Transverse colon (tissue), 4 donors: Measurements from ENCODE around the gene ADCY6. TPM values are rescaled to one million over a fixed set of nuclear protein-coding genes. Genes with fewer than 3 reads are reported as not detected.

Experiments
- DNase-seq: peaks from one replicate; pipeline ENCODE4 v3.0.0-alpha.2; 2019
- H3K27ac ChIP-seq, 4 donors: fragments of 200-600 bp; sonication (generic); 2 replicates each; pipeline ENCODE4 v1.5.1; 2016 to 2018; ENCODE audit warnings: inconsistent platforms in 4 of 4
- H3K27me3 ChIP-seq: fragments of 200-600 bp; sonication (generic); 2 replicates; pipeline ENCODE4 v1.5.1; 2017; ENCODE audit warnings: inconsistent platforms
- H3K36me3 ChIP-seq, 4 donors: fragments of 200-600 bp; sonication (generic); 2 replicates each; pipeline ENCODE4 v1.5.1; 2017 to 2019; ENCODE audit warnings: inconsistent platforms in 4 of 4
- H3K4me1 ChIP-seq, 4 donors: fragments of 200-600 bp; sonication (generic); 2 replicates each; pipeline ENCODE4 v1.5.1; 2017 to 2020; ENCODE audit warnings: inconsistent platforms in 4 of 4
- H3K4me3 ChIP-seq, 4 donors: fragments of 200-600 bp; sonication (generic); 1 replicate in 1 of 4; 2 replicates in 3 of 4; pipeline versions ENCODE4 v1.5.1 to v1.6.1; 2017 to 2019; ENCODE audit warnings: inconsistent platforms in 4 of 4
- H3K9me3 ChIP-seq, 2 donors: fragments of 200-600 bp; sonication (generic); 2 replicates each; pipeline ENCODE4 v1.5.1; 2017 to 2019; ENCODE audit warnings: inconsistent platforms in 2 of 2
- EP300 ChIP-seq: sonication (generic); formaldehyde crosslinking; IDR thresholded peaks from one replicate; pipeline ENCODE4 v1.6.1; 2017; ENCODE audit warnings: antibody characterized with exemption, low read depth
- POLR2A ChIP-seq: fragments of 450-650 bp; IDR thresholded peaks from one replicate; pipeline ENCODE4 v1.6.1; 2016; ENCODE audit warnings: antibody characterized with exemption, mild to moderate bottlenecking, moderate library complexity
- POLR2AphosphoS5 ChIP-seq, 3 donors: sonication (generic); formaldehyde crosslinking; IDR thresholded peaks; one replicate each; pipeline ENCODE4 v1.6.1; 2016; ENCODE audit warnings: antibody characterized with exemption in 3 of 3
- WGBS, 2 donors: methylation state at CpG; one replicate each; pipeline ENCODE4 v1.1.5; 2018; ENCODE audit warnings: low coverage in 1 of 2; 5-methylcytosine and 5-hydroxymethylcytosine counted together
- in situ Hi-C, 4 donors: fragments of 200-750 bp; cut with MboI; loops; one replicate each; pipeline versions ENCODE4 v1.15.0 to v1.15.1; 2017; ENCODE audit warnings: low sequenced_read_pairs in 3 of 4, low pct_ligation_motif_present in 1 of 4, low pct_unique_long_range_greater_than_20kb in 1 of 4
- intact Hi-C: fragments of 100-400 bp; cut with DNase I; formaldehyde crosslinking; loops from one replicate; pipeline ENCODE4 v1.15.1; 2023; ENCODE audit warnings: low total_unique reads
- total RNA-seq, 4 donors: library from RNA; depleted of rRNA; stranded (reverse); fragments of >200 nt; gene quantifications; one replicate each; pipeline ENCODE4 v1.1.0, GENCODE V29; 2016
- TF ChIP-seq, protein P1 (sequence below), 5 experiments: fragments of 200-600 bp in 3 of 5; fragments of 450-650 bp in 2 of 5; sonication (generic) in 3 of 5; IDR thresholded peaks; 1 replicate in 2 of 5; 2 replicates in 3 of 5; pipeline ENCODE4 v1.5.1; 2016 to 2017; ENCODE audit warnings: antibody characterized with exemption in 5 of 5, inconsistent platforms in 3 of 5, mild to moderate bottlenecking in 2 of 5, moderate library complexity in 1 of 5

Gene ADCY6
- total RNA-seq, 4 donors from 2014 or later, result 112 to 170 (median 115) TPM

DNA sequence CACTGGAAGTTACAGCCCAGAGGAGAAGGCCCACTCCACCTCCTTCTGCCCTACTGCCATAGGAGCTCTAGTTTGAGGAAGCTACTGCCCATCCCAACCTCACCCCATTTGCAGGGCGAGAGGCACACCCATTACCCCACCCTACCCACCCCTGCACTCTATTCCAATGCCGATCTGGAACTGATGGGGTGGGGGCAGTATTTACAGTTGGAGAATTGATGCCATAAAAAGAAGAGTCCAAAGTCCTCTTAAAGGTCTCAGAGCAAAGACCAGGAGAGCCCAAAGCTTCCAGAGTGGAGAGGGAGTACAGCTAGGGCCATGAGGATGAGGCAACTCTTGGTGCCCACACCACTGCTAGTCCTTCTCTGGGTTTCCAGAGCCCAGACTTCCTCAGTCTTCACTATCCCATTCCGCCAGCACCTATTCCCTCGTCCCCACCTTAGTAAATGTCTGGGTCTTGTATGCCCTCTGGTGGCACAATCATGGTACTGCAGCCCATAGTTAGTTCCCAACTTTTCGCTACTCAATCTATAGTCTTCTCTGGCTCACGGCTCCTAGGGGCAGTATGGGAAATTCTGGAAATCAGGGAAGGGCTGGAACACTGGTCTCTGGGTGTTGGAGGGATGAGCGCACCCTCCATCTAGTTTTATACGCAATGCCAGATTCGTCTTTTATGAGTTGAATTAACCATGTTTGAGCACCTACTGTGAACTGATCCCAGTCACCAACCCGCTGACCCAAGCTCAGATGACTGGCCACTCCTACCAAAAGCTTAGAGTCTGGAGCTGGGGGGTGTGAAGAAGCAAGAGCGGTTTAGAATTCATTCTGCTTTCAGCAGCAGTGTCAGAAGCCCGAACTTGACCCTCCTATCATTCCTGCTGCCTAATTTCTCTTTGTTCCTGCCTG is 6.9 kb upstream of the ADCY6 start:
- H3K27ac ChIP-seq, result peak overlapping the region; percentile 74 to 85 (median 78)

DNA sequence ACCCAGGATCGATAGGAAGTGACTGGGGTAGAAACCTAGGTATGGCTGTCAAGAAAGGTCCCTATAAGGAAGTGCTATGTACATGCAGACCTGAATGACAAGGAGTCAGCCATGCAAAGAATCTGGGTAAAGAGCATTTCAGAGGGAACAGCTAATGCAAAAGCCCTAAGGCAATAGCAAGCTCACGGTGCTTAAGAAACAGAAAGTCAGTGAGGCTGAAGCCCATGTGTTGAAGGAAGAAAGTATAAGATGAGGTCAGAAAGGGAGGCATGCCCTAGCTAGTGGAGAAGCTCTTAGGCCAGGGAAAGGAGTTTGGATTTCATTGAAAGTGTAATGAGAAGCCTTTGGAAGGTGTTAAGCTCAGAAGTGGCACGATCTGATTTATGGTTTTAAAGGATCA is 6.0 kb upstream of the ADCY6 start:
- in situ Hi-C loops, result loop anchor here in 2 of 4 donors (5.0 kb wide), 2 partner anchors 33 to 43 kb away; no protein-coding TSS in a partner anchor
- H3K9me3 ChIP-seq, result no peaks in the 10 kb centered on the region
- H3K27ac ChIP-seq, result peak overlapping the region; percentile 74 to 85 (median 78)
- peaks cover 2% of the 10 kb centered on the region for H3K27me3 ChIP-seq
- WGBS, 2 donors, result 47 to 60% methylated on average over 3 of the region's 3 CpGs
- H3K4me1 ChIP-seq, result peaks cover 4 to 60% (median 23%) of the 10 kb centered on the region in 4 donors
- TF ChIP-seq POLR2A (no peak), EP300 (no peak), POLR2AphosphoS5 (IDR thresholded peaks at IDR 0.05) (no peak)
- TF ChIP-seq, protein P1, sequence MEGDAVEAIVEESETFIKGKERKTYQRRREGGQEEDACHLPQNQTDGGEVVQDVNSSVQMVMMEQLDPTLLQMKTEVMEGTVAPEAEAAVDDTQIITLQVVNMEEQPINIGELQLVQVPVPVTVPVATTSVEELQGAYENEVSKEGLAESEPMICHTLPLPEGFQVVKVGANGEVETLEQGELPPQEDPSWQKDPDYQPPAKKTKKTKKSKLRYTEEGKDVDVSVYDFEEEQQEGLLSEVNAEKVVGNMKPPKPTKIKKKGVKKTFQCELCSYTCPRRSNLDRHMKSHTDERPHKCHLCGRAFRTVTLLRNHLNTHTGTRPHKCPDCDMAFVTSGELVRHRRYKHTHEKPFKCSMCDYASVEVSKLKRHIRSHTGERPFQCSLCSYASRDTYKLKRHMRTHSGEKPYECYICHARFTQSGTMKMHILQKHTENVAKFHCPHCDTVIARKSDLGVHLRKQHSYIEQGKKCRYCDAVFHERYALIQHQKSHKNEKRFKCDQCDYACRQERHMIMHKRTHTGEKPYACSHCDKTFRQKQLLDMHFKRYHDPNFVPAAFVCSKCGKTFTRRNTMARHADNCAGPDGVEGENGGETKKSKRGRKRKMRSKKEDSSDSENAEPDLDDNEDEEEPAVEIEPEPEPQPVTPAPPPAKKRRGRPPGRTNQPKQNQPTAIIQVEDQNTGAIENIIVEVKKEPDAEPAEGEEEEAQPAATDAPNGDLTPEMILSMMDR (IDR thresholded peaks at IDR 0.05), result no peak
- H3K36me3 ChIP-seq, result no peaks in the 10 kb centered on the region
- intact Hi-C loops, result no loop called here
- H3K4me3 ChIP-seq, result no peak overlapping the region
- no peak for DNase-seq

More for the DNA sequence above, 6.9 kb upstream of the ADCY6 start:
- peak; percentile 84 for DNase-seq
- Histone ChIP-seq H3K9me3 (no peaks in the 10 kb centered on the region), H3K4me3 (no peak overlapping the region), H3K4me1 (peaks cover 0 to 51% (median 17%) of the 10 kb centered on the region in 4 donors), H3K27me3 (peaks cover 8% of the 10 kb centered on the region), H3K36me3 (no peaks in the 10 kb centered on the region)
- WGBS, 2 donors, result 22 to 57% methylated on average over 2 to 12 of the region's 12 CpGs
- TF ChIP-seq EP300 (no peak), POLR2AphosphoS5 (IDR thresholded peaks at IDR 0.05) (peak in 2 of 3 donors; percentile 14 to 49), POLR2A (peak; percentile 45)
- TF ChIP-seq, protein P1 (IDR thresholded peaks at IDR 0.05), result peak; percentile 95 to 100 (median 98)
- intact Hi-C loops (loop anchor here (2.0 kb wide), 1 partner anchor 41 kb away; no protein-coding TSS in a partner anchor), in situ Hi-C loops (loop anchor here in 2 of 4 donors (5.0 kb wide), 2 partner anchors 34 to 44 kb away; no protein-coding TSS in a partner anchor)

DNA sequence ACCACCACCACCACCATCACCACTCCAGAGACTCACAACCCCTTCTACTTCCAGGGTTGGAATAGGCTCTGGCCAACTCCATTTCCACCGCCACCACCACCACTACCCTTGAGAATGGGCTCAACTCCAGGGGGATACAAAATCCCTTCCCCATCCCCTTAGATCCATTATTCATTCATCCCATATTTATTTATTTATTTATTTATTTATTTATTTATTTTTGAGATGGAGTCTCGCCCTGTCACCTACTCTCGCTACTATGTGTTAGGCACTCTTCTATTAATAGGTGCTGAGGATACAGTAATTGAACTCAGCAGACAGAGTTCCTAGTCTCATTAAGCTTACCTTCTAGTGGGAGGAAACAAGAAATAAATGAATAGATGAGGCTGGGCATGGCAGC is 4.8 kb upstream of the ADCY6 start:
- intact Hi-C loops, result no loop called here

More for the DNA sequence above, 4.8 kb upstream of the ADCY6 start:
- in situ Hi-C loops, result no loop called here
- Histone ChIP-seq H3K27ac (peak overlapping the region; percentile 74 to 85 (median 78)), H3K4me3 (no peak overlapping the region), H3K9me3 (no peaks in the 10 kb centered on the region), H3K27me3 (no peaks in the 10 kb centered on the region), H3K4me1 (peaks cover 7 to 66% (median 27%) of the 10 kb centered on the region in 4 donors), H3K36me3 (no peaks in the 10 kb centered on the region)
- TF ChIP-seq, protein P1 (IDR thresholded peaks at IDR 0.05), result no peak
- TF ChIP-seq POLR2A, result no peak
- no peak for TF ChIP-seq POLR2AphosphoS5 (IDR thresholded peaks at IDR 0.05)
- no peak for TF ChIP-seq EP300
- DNase-seq, result no peak
- WGBS, 2 donors, result 94 to 96% methylated on average over 3 of the region's 3 CpGs
